ENCODE measurements around the gene PYROXD2. TPM values are rescaled to one million over a fixed set of nuclear protein-coding genes. Genes with fewer than 3 reads are reported as not detected.

Gene PYROXD2
- polyA plus RNA-seq, 1 of the 3 experiments (the other 2 are of a cell fraction), result 26.7 TPM

DNA sequence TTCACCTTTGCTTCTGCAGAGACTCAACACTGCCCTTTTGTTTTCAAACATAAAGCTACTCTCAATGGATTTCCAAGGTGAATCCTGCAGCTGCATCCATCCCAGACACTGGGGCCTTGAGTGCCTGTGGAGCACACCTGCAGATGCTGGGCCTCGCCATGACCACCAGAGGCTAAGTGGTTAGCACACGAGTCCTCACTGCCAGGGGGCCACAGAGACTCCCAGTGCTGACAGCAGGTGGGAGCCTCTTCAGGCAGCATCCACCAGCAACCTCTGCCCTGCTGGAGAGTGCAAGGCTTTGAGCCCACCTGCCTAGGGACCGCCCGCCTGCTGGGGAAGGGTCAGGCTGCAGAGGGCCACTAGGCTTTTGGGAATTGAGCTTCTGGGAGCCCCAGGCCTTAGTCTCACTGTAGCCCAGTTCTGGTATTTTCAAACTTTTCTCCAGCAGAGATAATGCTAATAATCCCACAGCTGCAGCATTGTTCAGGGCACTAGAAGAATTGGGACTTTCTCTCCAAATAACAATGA lies 41.1 kb upstream of the PYROXD2 start:
- H4K20me1 ChIP-seq (ENCODE audit: insufficient read depth), result no peaks in the 10 kb centered on the region
- no peak for DNase-seq
- peaks cover 4% of the 10 kb centered on the region for H3F3A ChIP-seq (replicated peaks; ENCODE audit: insufficient read depth)
- CTCF ChIA-PET, result interaction anchor here (0.8 to 1.3 kb wide), 3 partner anchors 11 to 213 kb away, joined by 4 to 7 read pairs (median 5); no protein-coding TSS in a partner anchor
- no peaks in the 10 kb centered on the region; the same call in 1 of the 2 replicates for H3K27me3 ChIP-seq (ENCODE audit: insufficient read depth)
- H3K27ac ChIP-seq (ENCODE audit: low read depth in 2 of 2, low read length in 1 of 2), result no peak overlapping the region
- no peak overlapping the region for H3K4me3 ChIP-seq (ENCODE audit: low read depth in 2 of 2, low read length in 1 of 2)
- WGBS (ENCODE audit: low lambda C conversion rate), result 88% methylated on average over 4 of the region's 4 CpGs
- POLR2A ChIA-PET, result no interaction called here
- no peak for TF ChIP-seq SIN3A (IDR thresholded peaks at IDR 0.05; ENCODE audit: borderline replicate concordance, low read depth, low read length)
- TF ChIP-seq, protein P1, sequence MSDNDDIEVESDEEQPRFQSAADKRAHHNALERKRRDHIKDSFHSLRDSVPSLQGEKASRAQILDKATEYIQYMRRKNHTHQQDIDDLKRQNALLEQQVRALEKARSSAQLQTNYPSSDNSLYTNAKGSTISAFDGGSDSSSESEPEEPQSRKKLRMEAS (IDR thresholded peaks at IDR 0.05; ENCODE audit: low read depth), result no peak
- TF ChIP-seq FOSL2 (IDR thresholded peaks at IDR 0.05; ENCODE audit: borderline replicate concordance, low read depth), result no peak
- no peak for TF ChIP-seq GATA2 (CRISPR knock-in tag; IDR thresholded peaks at IDR 0.05)
- no peak for TF ChIP-seq POLR2AphosphoS5 (IDR thresholded peaks at IDR 0.05; ENCODE audit: low read depth, low read length)
- TF ChIP-seq YY1 (IDR thresholded peaks at IDR 0.05; ENCODE audit: low read depth), result no peak
- TF ChIP-seq, protein P2, sequence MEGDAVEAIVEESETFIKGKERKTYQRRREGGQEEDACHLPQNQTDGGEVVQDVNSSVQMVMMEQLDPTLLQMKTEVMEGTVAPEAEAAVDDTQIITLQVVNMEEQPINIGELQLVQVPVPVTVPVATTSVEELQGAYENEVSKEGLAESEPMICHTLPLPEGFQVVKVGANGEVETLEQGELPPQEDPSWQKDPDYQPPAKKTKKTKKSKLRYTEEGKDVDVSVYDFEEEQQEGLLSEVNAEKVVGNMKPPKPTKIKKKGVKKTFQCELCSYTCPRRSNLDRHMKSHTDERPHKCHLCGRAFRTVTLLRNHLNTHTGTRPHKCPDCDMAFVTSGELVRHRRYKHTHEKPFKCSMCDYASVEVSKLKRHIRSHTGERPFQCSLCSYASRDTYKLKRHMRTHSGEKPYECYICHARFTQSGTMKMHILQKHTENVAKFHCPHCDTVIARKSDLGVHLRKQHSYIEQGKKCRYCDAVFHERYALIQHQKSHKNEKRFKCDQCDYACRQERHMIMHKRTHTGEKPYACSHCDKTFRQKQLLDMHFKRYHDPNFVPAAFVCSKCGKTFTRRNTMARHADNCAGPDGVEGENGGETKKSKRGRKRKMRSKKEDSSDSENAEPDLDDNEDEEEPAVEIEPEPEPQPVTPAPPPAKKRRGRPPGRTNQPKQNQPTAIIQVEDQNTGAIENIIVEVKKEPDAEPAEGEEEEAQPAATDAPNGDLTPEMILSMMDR (IDR thresholded peaks at IDR 0.05), result no peak
- no peak for TF ChIP-seq FOXM1 (IDR thresholded peaks at IDR 0.05; ENCODE audit: low read depth)
- TF ChIP-seq NFIC (IDR thresholded peaks at IDR 0.05; ENCODE audit: borderline replicate concordance), result no peak
- TF ChIP-seq, protein P3, sequence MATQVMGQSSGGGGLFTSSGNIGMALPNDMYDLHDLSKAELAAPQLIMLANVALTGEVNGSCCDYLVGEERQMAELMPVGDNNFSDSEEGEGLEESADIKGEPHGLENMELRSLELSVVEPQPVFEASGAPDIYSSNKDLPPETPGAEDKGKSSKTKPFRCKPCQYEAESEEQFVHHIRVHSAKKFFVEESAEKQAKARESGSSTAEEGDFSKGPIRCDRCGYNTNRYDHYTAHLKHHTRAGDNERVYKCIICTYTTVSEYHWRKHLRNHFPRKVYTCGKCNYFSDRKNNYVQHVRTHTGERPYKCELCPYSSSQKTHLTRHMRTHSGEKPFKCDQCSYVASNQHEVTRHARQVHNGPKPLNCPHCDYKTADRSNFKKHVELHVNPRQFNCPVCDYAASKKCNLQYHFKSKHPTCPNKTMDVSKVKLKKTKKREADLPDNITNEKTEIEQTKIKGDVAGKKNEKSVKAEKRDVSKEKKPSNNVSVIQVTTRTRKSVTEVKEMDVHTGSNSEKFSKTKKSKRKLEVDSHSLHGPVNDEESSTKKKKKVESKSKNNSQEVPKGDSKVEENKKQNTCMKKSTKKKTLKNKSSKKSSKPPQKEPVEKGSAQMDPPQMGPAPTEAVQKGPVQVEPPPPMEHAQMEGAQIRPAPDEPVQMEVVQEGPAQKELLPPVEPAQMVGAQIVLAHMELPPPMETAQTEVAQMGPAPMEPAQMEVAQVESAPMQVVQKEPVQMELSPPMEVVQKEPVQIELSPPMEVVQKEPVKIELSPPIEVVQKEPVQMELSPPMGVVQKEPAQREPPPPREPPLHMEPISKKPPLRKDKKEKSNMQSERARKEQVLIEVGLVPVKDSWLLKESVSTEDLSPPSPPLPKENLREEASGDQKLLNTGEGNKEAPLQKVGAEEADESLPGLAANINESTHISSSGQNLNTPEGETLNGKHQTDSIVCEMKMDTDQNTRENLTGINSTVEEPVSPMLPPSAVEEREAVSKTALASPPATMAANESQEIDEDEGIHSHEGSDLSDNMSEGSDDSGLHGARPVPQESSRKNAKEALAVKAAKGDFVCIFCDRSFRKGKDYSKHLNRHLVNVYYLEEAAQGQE (IDR thresholded peaks at IDR 0.05; ENCODE audit: low read depth, low read length), result no peak
- TF ChIP-seq NRF1 (IDR thresholded peaks at IDR 0.05; ENCODE audit: low read depth, low read length), result no peak
- no peak for TF ChIP-seq ELF1 (IDR thresholded peaks at IDR 0.05)
- TF ChIP-seq, protein P4, sequence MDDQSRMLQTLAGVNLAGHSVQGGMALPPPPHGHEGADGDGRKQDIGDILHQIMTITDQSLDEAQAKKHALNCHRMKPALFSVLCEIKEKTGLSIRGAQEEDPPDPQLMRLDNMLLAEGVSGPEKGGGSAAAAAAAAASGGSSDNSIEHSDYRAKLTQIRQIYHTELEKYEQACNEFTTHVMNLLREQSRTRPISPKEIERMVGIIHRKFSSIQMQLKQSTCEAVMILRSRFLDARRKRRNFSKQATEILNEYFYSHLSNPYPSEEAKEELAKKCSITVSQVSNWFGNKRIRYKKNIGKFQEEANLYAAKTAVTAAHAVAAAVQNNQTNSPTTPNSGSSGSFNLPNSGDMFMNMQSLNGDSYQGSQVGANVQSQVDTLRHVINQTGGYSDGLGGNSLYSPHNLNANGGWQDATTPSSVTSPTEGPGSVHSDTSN (IDR thresholded peaks at IDR 0.05), result no peak
- no peak for TF ChIP-seq EP300 (IDR thresholded peaks at IDR 0.05; ENCODE audit: borderline replicate concordance in 1 of 2, low read depth in 1 of 2, low read length in 1 of 2)
- no peak for TF ChIP-seq TAF1 (IDR thresholded peaks at IDR 0.05; ENCODE audit: borderline replicate concordance, low read depth, low read length)
- no peaks in the 10 kb centered on the region for H3K36me3 ChIP-seq (replicated peaks in 1 of 2; ENCODE audit: control insufficient read depth in 1 of 2, insufficient read depth in 2 of 2, low read length in 1 of 2)
- no peaks in the 10 kb centered on the region; the same call in 1 of the 2 replicates for H3K9me2 ChIP-seq
- H3K9ac ChIP-seq, result no peak overlapping the region
- peaks cover 3% of the 10 kb centered on the region; the same call in 1 of the 2 replicates for H3K9me3 ChIP-seq
- no peaks in the 10 kb centered on the region for H3K79me2 ChIP-seq (ENCODE audit: insufficient read depth)
- no peak overlapping the region for H3K4me2 ChIP-seq
- H2AFZ ChIP-seq (ENCODE audit: low read depth), result no peak overlapping the region
- peaks cover 0 to 18% of the 10 kb centered on the region in 2 experiments; a peak in 2 of 4 replicates for H3K4me1 ChIP-seq (ENCODE audit: control insufficient read depth in 1 of 2, insufficient read depth in 2 of 2, low read depth in 1 of 2, low read length in 1 of 2)
